Hypothalamus (tissue), 51 donors: ENCODE data around the gene EP400.
"Not testable (repeated sequence)": the region's sequence is repeated elsewhere in the genome, so short reads cannot be mapped to it uniquely, and the experiment has no call there.

Experiments used
- DNase-seq, 51 donors: peaks; one replicate each; lab custom pipeline; 2025; lab: John Stamatoyannopoulos, UW

The EP400 gene

GRCh38 chr12:131948166-131948712 is 1.5 kb upstream of the EP400 start:
- no peak for DNase-seq

GRCh38 chr12:131948713-131949430 is 870 bp upstream of the EP400 start:
- DNase-seq = not testable (repeated sequence)

GRCh38 chr12:131950182-131950913 is 606 bp downstream of the EP400 start:
- no peak for DNase-seq

DNA sequence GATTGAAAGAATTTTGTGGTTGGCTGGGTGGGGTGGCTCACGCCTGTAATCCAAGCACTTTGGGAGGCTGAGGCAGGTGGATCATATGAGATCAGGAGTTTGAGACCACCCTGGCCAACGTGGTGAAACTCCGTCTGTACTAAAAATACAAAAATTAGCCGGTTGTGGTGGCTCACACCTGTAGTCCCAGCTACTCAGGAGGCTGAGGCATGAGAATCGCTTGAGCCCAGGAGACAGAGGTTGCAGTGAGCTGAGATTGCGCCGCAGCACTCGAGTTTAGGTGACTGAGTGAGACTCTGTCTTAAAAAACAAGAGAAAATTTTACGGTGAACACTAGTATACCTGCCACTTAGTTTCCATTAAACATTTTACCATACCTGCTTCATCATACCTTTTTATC is 4.1 kb downstream of the EP400 start:
- not testable (repeated sequence) for DNase-seq

DNA sequence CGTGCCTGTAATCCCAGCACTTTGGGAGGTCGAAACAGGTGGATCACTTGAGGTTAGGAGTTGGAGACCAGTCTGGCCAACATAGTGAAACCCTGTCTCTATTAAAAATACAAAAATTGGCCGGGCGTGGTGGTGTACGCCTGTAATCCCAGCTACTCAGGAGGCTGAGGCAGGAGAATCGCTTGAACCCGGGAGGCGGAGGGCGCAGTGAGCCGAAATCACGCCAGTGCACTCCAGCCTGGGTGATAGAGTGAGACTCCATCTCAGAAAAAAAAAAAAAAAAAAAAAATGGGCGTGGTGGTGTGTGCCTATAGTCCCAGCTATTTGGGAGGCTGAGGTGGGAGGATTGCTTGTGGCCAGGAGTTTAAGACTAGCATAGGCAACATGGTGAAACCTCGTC is 4.7 kb downstream of the EP400 start:
- not testable (repeated sequence) for DNase-seq

GRCh38 chr12:131959116-131959515 is 9.4 kb downstream of the EP400 start:
- no peak for DNase-seq

DNA sequence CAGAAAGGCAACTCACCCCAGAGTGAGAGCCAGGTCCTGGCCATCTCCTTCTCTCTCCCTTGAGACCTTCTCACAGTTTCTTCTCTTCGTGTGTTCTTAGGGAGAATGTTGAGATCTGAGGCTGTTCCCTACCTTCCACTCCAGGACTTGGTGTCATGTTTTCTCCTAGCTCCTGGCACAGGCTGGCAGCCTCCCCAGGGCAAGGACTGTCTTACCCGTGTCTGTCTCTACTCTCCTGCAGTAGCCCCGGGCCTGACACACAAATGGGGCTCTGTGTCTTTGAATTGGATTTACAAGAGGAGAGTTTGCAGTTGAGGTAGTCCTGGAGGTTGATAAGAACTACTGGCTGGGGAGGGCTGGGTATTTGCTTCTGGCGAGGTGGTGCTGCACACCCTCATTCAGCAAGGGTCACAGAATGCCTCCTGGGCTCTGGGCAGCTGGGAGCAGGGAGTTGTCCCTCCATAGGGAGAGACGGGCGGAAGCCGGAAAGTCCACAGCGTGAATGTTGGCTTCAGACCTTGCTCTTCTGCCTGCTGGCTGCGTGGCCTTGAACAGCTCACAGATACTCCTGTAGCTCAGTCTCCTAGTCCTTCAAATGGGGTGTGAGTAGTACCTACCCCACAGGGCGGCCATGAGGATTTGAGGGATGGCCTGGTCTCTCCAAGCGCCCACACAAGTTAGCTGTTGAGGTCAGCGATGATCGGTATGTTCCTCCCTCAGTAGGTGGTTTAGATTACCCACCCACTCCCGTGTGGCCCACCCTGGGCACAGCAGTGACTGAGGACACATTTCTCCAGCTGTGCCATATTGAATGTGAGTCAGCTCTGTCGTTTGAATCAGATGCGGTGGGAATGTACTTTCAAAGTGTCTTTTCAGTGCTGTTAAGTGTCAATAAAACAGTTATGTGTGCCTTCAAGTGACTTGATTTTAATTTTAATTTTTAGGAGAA is 10.2 kb downstream of the EP400 start:
- peak in 1 of 51 donors; percentile 50 for DNase-seq

GRCh38 chr12:131960590-131961325 is 11.0 kb downstream of the EP400 start:
- DNase-seq = not testable (repeated sequence)

DNA sequence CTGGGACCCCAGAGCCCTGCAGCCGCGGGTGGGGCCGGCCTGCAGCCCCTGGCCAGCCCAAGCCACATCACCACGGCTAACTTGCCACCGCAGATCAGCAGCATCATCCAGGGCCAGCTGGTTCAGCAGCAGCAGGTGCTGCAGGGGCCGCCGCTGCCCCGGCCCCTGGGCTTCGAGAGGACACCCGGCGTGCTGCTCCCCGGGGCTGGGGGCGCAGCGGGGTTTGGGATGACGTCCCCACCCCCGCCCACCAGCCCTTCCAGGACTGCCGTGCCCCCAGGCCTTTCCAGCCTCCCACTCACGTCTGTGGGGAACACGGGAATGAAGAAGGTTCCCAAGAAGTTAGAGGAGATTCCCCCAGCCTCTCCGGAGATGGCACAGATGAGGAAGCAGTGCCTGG is 11.6 kb downstream of the EP400 start:
- not testable (repeated sequence) for DNase-seq

DNA sequence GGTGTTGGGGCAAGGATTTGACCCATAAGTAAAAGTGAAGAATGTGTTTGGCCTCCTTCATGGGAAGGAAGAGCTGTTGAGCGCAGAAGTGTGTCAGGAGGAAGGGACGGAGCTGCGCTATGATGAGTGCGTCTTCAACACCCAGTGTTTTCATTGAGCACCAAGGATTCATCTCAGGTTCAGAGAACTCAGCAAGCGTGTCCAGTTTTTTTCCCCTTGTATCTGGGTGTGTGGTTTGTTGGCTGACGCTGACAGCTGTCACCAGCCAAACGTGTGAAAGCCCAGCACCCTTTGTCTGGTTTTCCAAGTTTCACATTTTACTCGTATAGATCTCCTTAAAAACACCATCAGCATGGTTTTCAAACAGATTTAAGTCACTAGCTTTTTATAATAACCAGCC is 12.3 kb downstream of the EP400 start:
- no peak for DNase-seq

GRCh38 chr12:131963381-131963780 is 13.6 kb downstream of the EP400 start:
- peak in 1 of 51 donors; percentile 7 for DNase-seq

- no peak for DNase-seq
These were observed 15.3 kb downstream of the EP400 start for GRCh38 chr12:131965073-131965472.

DNA sequence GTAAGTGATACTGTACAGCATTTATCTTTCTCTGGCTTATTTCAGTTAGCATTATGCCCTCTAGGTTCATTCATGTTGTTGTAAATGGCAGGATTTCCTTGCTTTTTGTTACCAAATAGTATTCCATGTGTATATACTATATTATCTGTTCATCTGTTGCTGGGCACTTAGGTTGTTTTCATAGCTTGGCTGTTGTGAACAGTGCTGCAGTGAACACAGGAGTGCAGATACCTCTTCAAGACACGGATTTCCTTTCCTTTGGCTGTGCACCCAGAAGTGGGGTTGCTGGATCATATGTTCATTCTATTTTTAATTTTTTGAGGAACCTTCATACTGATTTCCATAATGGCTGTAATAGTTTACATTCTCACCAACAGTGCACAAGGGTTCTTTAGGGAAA is 21.5 kb downstream of the EP400 start:
- no peak for DNase-seq

- DNase-seq = no peak
These were observed 25.5 kb downstream of the EP400 start for GRCh38 chr12:131975228-131975627.

GRCh38 chr12:131979606-131980005 is 29.9 kb downstream of the EP400 start:
- no peak for DNase-seq

DNA sequence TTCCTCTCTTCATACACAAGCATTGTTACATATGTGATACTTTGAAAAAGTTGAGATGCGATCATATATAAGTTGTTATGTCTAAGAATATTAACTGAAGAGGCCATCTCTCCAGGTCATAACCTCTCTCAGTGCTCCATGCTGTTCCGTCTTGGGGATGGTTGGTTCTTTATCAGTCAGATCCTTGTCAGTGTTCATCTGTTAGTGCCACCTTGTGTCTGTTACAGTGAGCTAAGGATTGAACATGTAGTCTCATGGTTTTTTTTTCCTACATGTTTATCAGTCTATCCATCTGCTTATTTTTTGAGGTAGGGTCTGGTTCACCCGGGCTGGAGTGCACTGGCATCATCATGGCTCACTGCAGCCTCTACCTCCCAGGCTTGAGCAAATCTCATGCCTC is 30.5 kb downstream of the EP400 start:
- DNase-seq = no peak

GRCh38 chr12:131981388-131981787 is 31.6 kb downstream of the EP400 start:
- no peak for DNase-seq

DNA sequence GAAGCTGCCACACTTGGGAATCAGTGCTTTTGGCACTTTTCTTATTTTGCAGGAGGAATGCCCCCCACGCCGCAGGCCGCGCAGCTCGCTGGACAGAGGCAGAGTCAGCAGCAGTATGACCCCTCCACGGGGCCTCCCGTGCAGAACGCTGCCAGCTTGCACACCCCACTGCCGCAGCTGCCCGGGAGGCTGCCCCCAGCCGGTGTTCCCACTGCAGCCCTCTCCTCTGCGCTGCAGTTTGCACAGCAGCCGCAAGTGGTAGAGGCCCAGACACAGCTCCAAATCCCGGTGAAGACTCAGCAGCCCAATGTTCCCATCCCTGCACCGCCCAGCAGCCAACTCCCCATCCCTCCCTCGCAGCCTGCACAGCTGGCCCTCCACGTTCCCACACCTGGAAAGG is 32.3 kb downstream of the EP400 start:
- no peak for DNase-seq

GRCh38 chr12:131983026-131983425 is 33.3 kb downstream of the EP400 start:
- no peak for DNase-seq

DNA sequence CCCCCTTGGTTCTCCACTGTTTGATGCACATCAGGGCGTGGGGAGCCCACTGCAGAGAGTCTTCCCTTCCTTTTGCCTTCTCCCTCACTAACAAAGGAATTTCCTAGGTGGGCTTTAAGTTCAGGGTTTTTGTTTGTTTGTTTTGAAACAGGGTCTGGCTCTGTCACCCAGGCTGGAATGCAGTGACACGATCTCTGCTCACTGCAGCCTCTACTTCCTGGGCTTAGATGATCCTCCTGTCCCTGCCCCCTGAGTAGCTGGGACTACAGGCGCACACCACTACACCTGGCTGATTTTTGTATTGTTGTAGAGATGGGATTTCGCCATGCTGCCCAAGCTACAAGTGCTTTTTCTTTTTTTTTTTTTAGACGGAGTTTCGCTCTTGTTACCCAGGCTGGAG is 33.8 kb downstream of the EP400 start:
- no peak for DNase-seq
